Tibial nerve (tissue), 4 donors: ENCODE measurements around the gene FAM163B. TPM values are rescaled to one million over a fixed set of nuclear protein-coding genes. Genes with fewer than 3 reads are reported as not detected.

Source experiments
- DNase-seq, 2 donors: peaks; one replicate each; pipeline ENCODE4 v3.0.0-alpha.2; 2019; ENCODE audit warnings: low spot score in 2 of 2
- H3K27ac ChIP-seq, 4 donors: fragments of 200-600 bp; sonication (generic) in 3 of 4; one replicate each; pipeline ENCODE4 v1.5.1; 2017 to 2019; ENCODE audit warnings: mild to moderate bottlenecking in 1 of 4
- H3K27me3 ChIP-seq, 2 donors: fragments of 200-600 bp; sonication (generic) in 1 of 2; one replicate each; pipeline versions ENCODE4 v1.5.1 to v1.6.0; 2017 to 2019
- H3K36me3 ChIP-seq, 3 donors: fragments of 200-600 bp; sonication (generic); one replicate each; pipeline ENCODE4 v1.5.1; 2018 to 2019
- H3K4me1 ChIP-seq, 4 donors: fragments of 200-600 bp; sonication (generic) in 3 of 4; one replicate each; pipeline ENCODE4 v1.5.1; 2017 to 2019
- H3K4me3 ChIP-seq, 4 donors: fragments of 200-600 bp; sonication (generic) in 3 of 4; one replicate each; pipeline ENCODE4 v1.5.1; 2017 to 2019; ENCODE audit warnings: mild to moderate bottlenecking in 1 of 4, moderate library complexity in 1 of 4
- H3K9me3 ChIP-seq, 4 donors: fragments of 200-600 bp; sonication (generic) in 3 of 4; one replicate each; pipeline ENCODE4 v1.5.1; 2017 to 2019
- CTCF ChIP-seq, 5 experiments: fragments of 200-600 bp in 3 of 5; fragments of 450-650 bp in 2 of 5; sonication (generic) in 3 of 5; IDR thresholded peaks; one replicate each; pipeline ENCODE4 v1.5.1; 2016 to 2019; ENCODE audit warnings: antibody characterized with exemption in 5 of 5, mild to moderate bottlenecking in 3 of 5, moderate library complexity in 2 of 5
- EP300 ChIP-seq, 2 donors: sonication (generic); formaldehyde crosslinking; IDR thresholded peaks; one replicate each; pipeline ENCODE4 v1.6.1; 2017; ENCODE audit warnings: antibody characterized with exemption in 2 of 2, mild to moderate bottlenecking in 1 of 2
- POLR2A ChIP-seq, 2 donors: fragments of 450-650 bp; IDR thresholded peaks; one replicate each; pipeline ENCODE4 v1.6.1; 2017; ENCODE audit warnings: antibody characterized with exemption in 2 of 2, mild to moderate bottlenecking in 2 of 2, moderate library complexity in 2 of 2
- WGBS, 2 donors: methylation state at CpG; one replicate each; pipeline ENCODE4 v1.1.5; 2018; 5-methylcytosine and 5-hydroxymethylcytosine counted together
- total RNA-seq, 4 donors: library from RNA; depleted of rRNA; stranded (reverse); fragments of >200 nt; gene quantifications; one replicate each; pipeline ENCODE4 v1.1.0, GENCODE V29; 2016

FAM163B gene
- total RNA-seq, 4 donors from 2014 or later, result 0.90 to 2.2 (median 1.0) TPM; not detected in 1

GRCh38 chr9:133536536-133536935 lies 72.7 kb downstream of the FAM163B start:
- WGBS, 2 donors, result 88 to 90% methylated on average over 6 to 8 of the region's 9 CpGs

GRCh38 chr9:133536080-133536479 lies 73.1 kb downstream of the FAM163B start:
- DNase-seq, result no peak
- H3K4me3 ChIP-seq, result peak overlapping the region in 1 of 4 donors; percentile 47
- H3K9me3 ChIP-seq, result no peaks in the 10 kb centered on the region
- WGBS, 2 donors, result 78 to 80% methylated on average over 7 to 11 of the region's 11 CpGs
- H3K36me3 ChIP-seq, result peaks cover 0 to 5% (median 0%) of the 10 kb centered on the region in 3 donors
- no peak for TF ChIP-seq EP300 (IDR thresholded peaks at IDR 0.05)
- TF ChIP-seq CTCF (IDR thresholded peaks at IDR 0.05), result no peak
- no peak for TF ChIP-seq POLR2A (IDR thresholded peaks at IDR 0.05)
- no peak overlapping the region for H3K27ac ChIP-seq
- H3K27me3 ChIP-seq, result peaks cover 0 to 30% of the 10 kb centered on the region in 2 donors
- H3K4me1 ChIP-seq, result peaks cover 0 to 81% (median 16%) of the 10 kb centered on the region in 4 donors

More at GRCh38 chr9:133536536-133536935, 72.7 kb downstream of the FAM163B start:
- H3K4me1 ChIP-seq, result peaks cover 0 to 81% (median 16%) of the 10 kb centered on the region in 4 donors
- peaks cover 0 to 7% (median 0%) of the 10 kb centered on the region in 3 donors for H3K36me3 ChIP-seq
- no peak overlapping the region for H3K27ac ChIP-seq
- H3K9me3 ChIP-seq, result no peaks in the 10 kb centered on the region
- no peak for TF ChIP-seq POLR2A (IDR thresholded peaks at IDR 0.05)
- TF ChIP-seq CTCF (IDR thresholded peaks at IDR 0.05), result no peak
- no peak for TF ChIP-seq EP300 (IDR thresholded peaks at IDR 0.05)
- peak overlapping the region in 1 of 4 donors; percentile 47 for H3K4me3 ChIP-seq
- DNase-seq, result no peak
- peaks cover 0 to 30% of the 10 kb centered on the region in 2 donors for H3K27me3 ChIP-seq

- no peak for DNase-seq
- Histone ChIP-seq H3K4me1 (peaks cover 0 to 74% (median 16%) of the 10 kb centered on the region in 4 donors), H3K9me3 (no peaks in the 10 kb centered on the region), H3K27ac (no peak overlapping the region), H3K27me3 (peaks cover 0 to 35% of the 10 kb centered on the region in 2 donors), H3K4me3 (peak overlapping the region in 3 of 4 donors; percentile 29 to 47 (median 33)), H3K36me3 (no peaks in the 10 kb centered on the region)
- TF ChIP-seq CTCF (IDR thresholded peaks at IDR 0.05) (no peak), EP300 (IDR thresholded peaks at IDR 0.05) (no peak), POLR2A (IDR thresholded peaks at IDR 0.05) (no peak)
- WGBS, 2 donors, result 48 to 62% methylated on average over 4 to 12 of the region's 13 CpGs
Measured at GRCh38 chr9:133535306-133535877, 73.8 kb downstream of the FAM163B start.

- Histone ChIP-seq H3K4me1 (peaks cover 0 to 67% (median 17%) of the 10 kb centered on the region in 4 donors), H3K27ac (peak within 1 kb of the TSS in 3 of 4 donors; percentile 55 to 64 (median 62)), H3K4me3 (peak within 1 kb of the TSS; percentile 22 to 47 (median 31)), H3K36me3 (no peaks in the 10 kb centered on the region), H3K27me3 (peaks cover 0 to 41% of the 10 kb centered on the region in 2 donors), H3K9me3 (no peaks in the 10 kb centered on the region)
- TF ChIP-seq EP300 (IDR thresholded peaks at IDR 0.05), result no peak
- TF ChIP-seq CTCF (IDR thresholded peaks at IDR 0.05), result no peak
- TF ChIP-seq POLR2A (IDR thresholded peaks at IDR 0.05), result no peak
- 0 to 6% methylated on average over 20 to 50 of the region's 70 CpGs for WGBS, 2 donors
- DNase-seq, result no peak
Measured at GRCh38 chr9:133534346-133535291, 74.6 kb downstream of the FAM163B start, which contains the start of gene ADAMTSL2. ADAMTSL2 (plus strand) TSS chr9:133534704; CDS start chr9:133536713, 2,009 bp downstream.
